ENCODE measurements around the gene SMOC2. TPM values are rescaled to one million over a fixed set of nuclear protein-coding genes. Genes with fewer than 3 reads are reported as not detected.

Gene SMOC2
- total and polyA plus RNA-seq, 4 donors: 1.3 to 6.4 (median 4.6) TPM

DNA sequence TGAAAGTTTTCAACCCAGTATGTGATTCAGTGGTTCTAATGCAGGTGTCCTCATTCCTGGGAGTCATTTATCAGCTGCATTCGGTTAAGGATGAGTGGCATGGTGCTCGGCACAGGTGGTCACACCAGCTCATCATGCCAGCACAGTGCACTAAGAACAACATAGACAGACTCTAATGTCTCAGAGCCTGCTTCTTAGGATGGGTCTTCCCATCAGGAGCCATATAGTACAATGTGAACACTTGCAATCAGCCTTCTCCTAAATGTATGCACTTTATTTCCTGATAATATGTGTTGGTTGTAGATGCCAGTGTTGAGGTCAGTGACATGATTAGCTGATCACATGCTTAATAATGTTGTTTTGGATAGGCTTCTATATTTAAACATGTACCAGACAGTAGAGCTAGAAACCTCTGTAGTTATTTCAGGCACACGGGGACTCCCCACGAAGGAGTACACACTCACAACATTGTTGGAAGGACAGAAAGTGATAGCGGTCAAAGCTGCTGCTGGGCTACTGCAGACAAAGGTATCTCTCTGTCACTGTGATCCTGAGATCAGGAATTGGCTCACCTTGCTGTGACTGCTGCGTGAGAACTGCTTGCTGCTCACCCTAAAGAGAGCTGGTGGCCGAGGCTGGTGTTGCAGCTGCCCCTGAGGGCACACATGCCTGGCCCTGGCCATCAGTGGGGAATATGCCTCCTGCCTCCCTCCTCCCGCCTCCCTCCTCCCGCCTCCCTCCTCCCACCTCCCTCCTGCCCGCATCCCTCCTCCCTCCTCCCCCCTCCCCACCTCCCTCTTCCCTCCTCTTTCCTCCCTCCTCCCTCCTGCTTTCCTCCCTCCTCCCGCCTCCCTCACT, 195.4 kb downstream of the SMOC2 start:
- Histone ChIP-seq H3K27me3 (ENCODE audit: control insufficient read depth in 3 of 3, insufficient read depth in 3 of 3, low read length in 2 of 3) (peaks cover 0 to 14% (median 8%) of the 10 kb centered on the region in 3 donors), H3K36me3 (ENCODE audit: control insufficient read depth in 4 of 4, insufficient read depth in 4 of 4, low read length in 4 of 4) (no peaks in the 10 kb centered on the region), H3K9me3 (ENCODE audit: control insufficient read depth in 4 of 4, insufficient read depth in 3 of 4, low read length in 3 of 4) (peaks cover 0 to 1% (median 0%) of the 10 kb centered on the region in 4 donors), H3K9ac (ENCODE audit: insufficient read depth in 1 of 2, low read length in 2 of 2) (no peak overlapping the region), H3K4me3 (no peak overlapping the region), H3K27ac (ENCODE audit: low read depth in 1 of 2, low read length in 1 of 2) (no peak overlapping the region), H3K4me1 (ENCODE audit: control insufficient read depth in 5 of 5, insufficient read depth in 5 of 5, low read length in 5 of 5) (peaks cover 0 to 25% (median 8%) of the 10 kb centered on the region in 5 donors)
- TF ChIP-seq, protein P1, sequence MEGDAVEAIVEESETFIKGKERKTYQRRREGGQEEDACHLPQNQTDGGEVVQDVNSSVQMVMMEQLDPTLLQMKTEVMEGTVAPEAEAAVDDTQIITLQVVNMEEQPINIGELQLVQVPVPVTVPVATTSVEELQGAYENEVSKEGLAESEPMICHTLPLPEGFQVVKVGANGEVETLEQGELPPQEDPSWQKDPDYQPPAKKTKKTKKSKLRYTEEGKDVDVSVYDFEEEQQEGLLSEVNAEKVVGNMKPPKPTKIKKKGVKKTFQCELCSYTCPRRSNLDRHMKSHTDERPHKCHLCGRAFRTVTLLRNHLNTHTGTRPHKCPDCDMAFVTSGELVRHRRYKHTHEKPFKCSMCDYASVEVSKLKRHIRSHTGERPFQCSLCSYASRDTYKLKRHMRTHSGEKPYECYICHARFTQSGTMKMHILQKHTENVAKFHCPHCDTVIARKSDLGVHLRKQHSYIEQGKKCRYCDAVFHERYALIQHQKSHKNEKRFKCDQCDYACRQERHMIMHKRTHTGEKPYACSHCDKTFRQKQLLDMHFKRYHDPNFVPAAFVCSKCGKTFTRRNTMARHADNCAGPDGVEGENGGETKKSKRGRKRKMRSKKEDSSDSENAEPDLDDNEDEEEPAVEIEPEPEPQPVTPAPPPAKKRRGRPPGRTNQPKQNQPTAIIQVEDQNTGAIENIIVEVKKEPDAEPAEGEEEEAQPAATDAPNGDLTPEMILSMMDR (IDR thresholded peaks at IDR 0.05; ENCODE audit: control extremely low read depth, extremely low read depth): no peak
- ATAC-seq (ENCODE audit: insufficient read depth, low FRiP score) (no peak), DNase-seq (no peak)
- WGBS, 2 donors: 62 to 70% methylated on average over 8 to 10 of the region's 11 CpGs

GRCh38 chr6:168637834-168638233, 196.8 kb downstream of the SMOC2 start:
- no peak overlapping the region for H3K4me3 ChIP-seq
- WGBS, 2 donors: 49 to 61% methylated on average over 8 to 10 of the region's 10 CpGs

GRCh38 chr6:168638468-168639271, 197.7 kb downstream of the SMOC2 start:
- no peak overlapping the region for H3K4me3 ChIP-seq
- peaks cover 0 to 2% (median 0%) of the 10 kb centered on the region in 4 donors for H3K9me3 ChIP-seq (ENCODE audit: control insufficient read depth in 4 of 4, insufficient read depth in 3 of 4, low read length in 3 of 4)
- H3K27ac ChIP-seq (ENCODE audit: low read depth in 1 of 2, low read length in 1 of 2): no peak overlapping the region
- DNase-seq: peak; percentile 46 to 79 (median 65)
- no peak overlapping the region for H3K9ac ChIP-seq (ENCODE audit: insufficient read depth in 1 of 2, low read length in 2 of 2)
- WGBS, 2 donors: 60 to 69% methylated on average over 22 of the region's 22 CpGs
- TF ChIP-seq, protein P1 (IDR thresholded peaks at IDR 0.05; ENCODE audit: control extremely low read depth, extremely low read depth): no peak
- peaks cover 0 to 26% (median 8%) of the 10 kb centered on the region in 5 donors for H3K4me1 ChIP-seq (ENCODE audit: control insufficient read depth in 5 of 5, insufficient read depth in 5 of 5, low read length in 5 of 5)
- peaks cover 0 to 14% (median 8%) of the 10 kb centered on the region in 3 donors for H3K27me3 ChIP-seq (ENCODE audit: control insufficient read depth in 3 of 3, insufficient read depth in 3 of 3, low read length in 2 of 3)
- ATAC-seq (ENCODE audit: insufficient read depth, low FRiP score): no peak
- no peaks in the 10 kb centered on the region for H3K36me3 ChIP-seq (ENCODE audit: control insufficient read depth in 4 of 4, insufficient read depth in 4 of 4, low read length in 4 of 4)

More at GRCh38 chr6:168637834-168638233, 196.8 kb downstream of the SMOC2 start:
- H3K4me1 ChIP-seq (ENCODE audit: control insufficient read depth in 5 of 5, insufficient read depth in 5 of 5, low read length in 5 of 5): peaks cover 0 to 26% (median 8%) of the 10 kb centered on the region in 5 donors
- no peak overlapping the region for H3K9ac ChIP-seq (ENCODE audit: insufficient read depth in 1 of 2, low read length in 2 of 2)
- ATAC-seq (ENCODE audit: insufficient read depth, low FRiP score): no peak
- no peaks in the 10 kb centered on the region for H3K36me3 ChIP-seq (ENCODE audit: control insufficient read depth in 4 of 4, insufficient read depth in 4 of 4, low read length in 4 of 4)
- H3K27ac ChIP-seq (ENCODE audit: low read depth in 1 of 2, low read length in 1 of 2): no peak overlapping the region
- no peak for DNase-seq
- TF ChIP-seq, protein P1 (IDR thresholded peaks at IDR 0.05; ENCODE audit: control extremely low read depth, extremely low read depth): no peak
- H3K9me3 ChIP-seq (ENCODE audit: control insufficient read depth in 4 of 4, insufficient read depth in 3 of 4, low read length in 3 of 4): peaks cover 0 to 1% (median 0%) of the 10 kb centered on the region in 4 donors
- peaks cover 0 to 14% (median 8%) of the 10 kb centered on the region in 3 donors for H3K27me3 ChIP-seq (ENCODE audit: control insufficient read depth in 3 of 3, insufficient read depth in 3 of 3, low read length in 2 of 3)

Measured in lung (tissue), 12 donors.